ENCODE data around the gene SAPCD1. TPM values are rescaled to one million over a fixed set of nuclear protein-coding genes. Genes with fewer than 3 reads are reported as not detected.

SAPCD1 gene
- total and polyA plus RNA-seq, 10 of the 15 experiments (the other 5 are each of a cell fraction or from before 2014, with no cell fraction given) = 1.6 to 13.0 (median 5.4) TPM

DNA sequence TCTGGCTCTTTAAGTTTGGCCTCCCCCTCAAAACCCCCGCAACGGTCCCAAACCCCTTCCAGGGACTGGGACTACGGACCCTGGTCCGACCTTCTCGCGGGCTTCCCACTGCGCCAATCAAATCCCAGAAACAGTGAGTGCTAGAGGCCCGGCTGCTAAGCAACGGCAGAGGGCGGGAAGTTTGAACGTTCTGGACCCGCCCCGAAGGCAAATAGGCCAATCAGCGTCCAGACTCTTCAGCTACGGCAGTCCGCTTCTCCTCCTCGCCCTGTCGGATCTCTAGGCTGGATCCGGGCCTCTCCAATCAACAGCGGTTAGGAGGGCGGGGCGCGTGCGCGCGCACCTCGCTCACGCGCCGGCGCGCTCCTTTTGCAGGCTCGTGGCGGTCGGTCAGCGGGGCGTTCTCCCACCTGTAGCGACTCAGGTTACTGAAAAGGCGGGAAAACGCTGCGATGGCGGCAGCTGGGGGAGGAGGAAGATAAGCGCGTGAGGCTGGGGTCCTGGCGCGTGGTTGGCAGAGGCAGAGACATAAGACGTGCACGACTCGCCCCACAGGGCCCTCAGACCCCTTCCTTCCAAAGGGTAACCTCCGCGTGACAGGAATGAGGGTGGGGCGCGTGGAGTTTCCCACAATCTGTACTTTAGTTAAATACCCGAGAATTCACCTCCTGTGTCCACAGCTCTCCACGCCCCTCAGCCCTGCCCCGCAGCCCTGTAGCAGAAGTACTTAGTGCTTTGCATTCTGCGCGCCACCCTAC, 22.6 kb upstream of the SAPCD1 start, which contains the start of gene MSH5 (continued):
- TF ChIP-seq CREM (IDR thresholded peaks at IDR 0.05; ENCODE audit: low read depth) = peak; percentile 32; the same call in 1 of the 2 replicates
- TF ChIP-seq ZNF687 (IDR thresholded peaks at IDR 0.05) = peak; percentile 25; the same call in 1 of the 2 replicates
- peak; percentile 74 for TF ChIP-seq IKZF1 (conservative IDR thresholded peaks at IDR 0.05)
- TF ChIP-seq HCFC1 (IDR thresholded peaks at IDR 0.05; ENCODE audit: low read length) = peak; percentile 10; the same call in 1 of the 2 replicates
- no peak for TF ChIP-seq ESRRA (IDR thresholded peaks at IDR 0.05; ENCODE audit: low read length)
- TF ChIP-seq SIN3A (IDR thresholded peaks at IDR 0.05; ENCODE audit: low read depth, low read length) = peak; percentile 87
- peak; percentile 38; the same call in 1 of the 2 replicates for TF ChIP-seq NR2F1 (conservative IDR thresholded peaks at IDR 0.05)
- TF ChIP-seq SIX5 (IDR thresholded peaks at IDR 0.05; ENCODE audit: low read depth, low read length, severe bottlenecking) = no peak
- TF ChIP-seq ZBTB11 (CRISPR knock-in tag; IDR thresholded peaks at IDR 0.05) = no peak
- TF ChIP-seq RB1 (IDR thresholded peaks at IDR 0.05; ENCODE audit: borderline replicate concordance) = peak; percentile 96; the same call in 1 of the 2 replicates
- no peak for TF ChIP-seq ZZZ3 (IDR thresholded peaks at IDR 0.05; ENCODE audit: control insufficient read depth, insufficient read length, low read depth)
- peak; percentile 87 for TF ChIP-seq BMI1 (IDR thresholded peaks at IDR 0.05; ENCODE audit: borderline replicate concordance)
- no peak for TF ChIP-seq IRF5 (IDR thresholded peaks at IDR 0.05; ENCODE audit: borderline replicate concordance)
- peak; percentile 43 for TF ChIP-seq POLR2AphosphoS5 (IDR thresholded peaks at IDR 0.05; ENCODE audit: low read length)
- no peak for TF ChIP-seq ETV6 (conservative IDR thresholded peaks at IDR 0.05 in 1 of 2, IDR thresholded peaks at IDR 0.05 in 1 of 2; ENCODE audit: borderline replicate concordance in 1 of 2, low read depth in 1 of 2)
- TF ChIP-seq, protein P1, sequence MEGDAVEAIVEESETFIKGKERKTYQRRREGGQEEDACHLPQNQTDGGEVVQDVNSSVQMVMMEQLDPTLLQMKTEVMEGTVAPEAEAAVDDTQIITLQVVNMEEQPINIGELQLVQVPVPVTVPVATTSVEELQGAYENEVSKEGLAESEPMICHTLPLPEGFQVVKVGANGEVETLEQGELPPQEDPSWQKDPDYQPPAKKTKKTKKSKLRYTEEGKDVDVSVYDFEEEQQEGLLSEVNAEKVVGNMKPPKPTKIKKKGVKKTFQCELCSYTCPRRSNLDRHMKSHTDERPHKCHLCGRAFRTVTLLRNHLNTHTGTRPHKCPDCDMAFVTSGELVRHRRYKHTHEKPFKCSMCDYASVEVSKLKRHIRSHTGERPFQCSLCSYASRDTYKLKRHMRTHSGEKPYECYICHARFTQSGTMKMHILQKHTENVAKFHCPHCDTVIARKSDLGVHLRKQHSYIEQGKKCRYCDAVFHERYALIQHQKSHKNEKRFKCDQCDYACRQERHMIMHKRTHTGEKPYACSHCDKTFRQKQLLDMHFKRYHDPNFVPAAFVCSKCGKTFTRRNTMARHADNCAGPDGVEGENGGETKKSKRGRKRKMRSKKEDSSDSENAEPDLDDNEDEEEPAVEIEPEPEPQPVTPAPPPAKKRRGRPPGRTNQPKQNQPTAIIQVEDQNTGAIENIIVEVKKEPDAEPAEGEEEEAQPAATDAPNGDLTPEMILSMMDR (IDR thresholded peaks at IDR 0.05 in 2 of 3, conservative IDR thresholded peaks at IDR 0.05 in 1 of 3; ENCODE audit: control insufficient read depth in 2 of 3, extremely low read depth in 1 of 3, insufficient read depth in 1 of 3, low read depth in 3 of 3, low read length in 3 of 3) = no peak
- TF ChIP-seq JUND (IDR thresholded peaks at IDR 0.05; ENCODE audit: low read depth, low read length) = no peak
- peak; percentile 90 to 97 for TF ChIP-seq BHLHE40 (IDR thresholded peaks at IDR 0.05; ENCODE audit: borderline replicate concordance in 1 of 2, low read depth in 2 of 2, low read length in 1 of 2)

Data from GM12878 (cell line).